GM21723 (cell line): ENCODE data around the gene SPOCK2.
"Not testable (repeated sequence)": the region's sequence is repeated elsewhere in the genome, so short reads cannot be mapped to it uniquely, and the experiment has no call there.

Experiments
- ATAC-seq: cut with Tn5 transposase; IDR thresholded peaks from one replicate; pipeline ENCODE4 v1.9.1; 2021; ENCODE audit warnings: mild to moderate bottlenecking, moderate library complexity; ENCODE audit not compliant: unreplicated experiment

The SPOCK2 gene

DNA sequence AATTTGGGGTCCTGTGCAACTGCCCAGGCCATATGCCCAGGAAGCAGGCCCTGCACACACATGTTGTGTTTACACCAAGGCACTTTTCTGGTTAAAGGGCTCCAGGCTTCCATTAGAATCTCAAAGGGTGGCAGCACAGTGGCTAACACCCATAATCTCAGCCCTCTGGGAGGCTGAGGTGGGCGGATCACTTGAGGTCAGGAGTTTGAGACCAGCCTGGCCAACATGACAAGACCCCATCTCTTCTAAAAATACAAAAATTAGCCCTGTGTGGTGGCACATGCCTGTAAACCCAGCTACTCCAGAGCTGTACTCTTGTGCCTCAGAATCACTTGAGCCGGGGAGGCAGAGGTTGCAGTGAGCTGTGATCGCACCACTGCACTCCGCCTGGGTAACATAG lies 53.6 kb downstream of the SPOCK2 start:
- ATAC-seq, result no peak

DNA sequence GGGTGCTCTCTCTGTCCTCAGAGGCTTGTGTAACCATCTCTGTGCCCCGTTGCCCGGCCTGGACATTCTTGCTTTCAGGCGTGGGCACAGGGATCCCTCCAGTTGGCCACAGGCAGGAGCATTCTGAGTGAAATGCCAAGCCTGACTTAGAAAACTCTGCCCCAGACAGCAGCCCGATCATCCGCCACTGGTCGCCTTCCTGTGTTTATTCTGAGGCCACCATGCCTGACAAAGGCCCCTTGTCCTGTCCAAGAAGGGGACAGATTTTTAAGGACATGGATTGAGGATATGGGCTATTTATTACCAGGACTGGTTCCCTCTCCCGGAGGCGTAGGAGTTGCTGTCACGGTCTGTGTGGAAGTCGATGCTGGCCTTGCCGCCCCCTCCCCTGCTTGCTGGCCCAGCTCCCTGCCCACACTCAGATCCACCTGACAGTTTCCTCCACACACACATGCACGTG lies 54.3 kb downstream of the SPOCK2 start:
- no peak for ATAC-seq

DNA sequence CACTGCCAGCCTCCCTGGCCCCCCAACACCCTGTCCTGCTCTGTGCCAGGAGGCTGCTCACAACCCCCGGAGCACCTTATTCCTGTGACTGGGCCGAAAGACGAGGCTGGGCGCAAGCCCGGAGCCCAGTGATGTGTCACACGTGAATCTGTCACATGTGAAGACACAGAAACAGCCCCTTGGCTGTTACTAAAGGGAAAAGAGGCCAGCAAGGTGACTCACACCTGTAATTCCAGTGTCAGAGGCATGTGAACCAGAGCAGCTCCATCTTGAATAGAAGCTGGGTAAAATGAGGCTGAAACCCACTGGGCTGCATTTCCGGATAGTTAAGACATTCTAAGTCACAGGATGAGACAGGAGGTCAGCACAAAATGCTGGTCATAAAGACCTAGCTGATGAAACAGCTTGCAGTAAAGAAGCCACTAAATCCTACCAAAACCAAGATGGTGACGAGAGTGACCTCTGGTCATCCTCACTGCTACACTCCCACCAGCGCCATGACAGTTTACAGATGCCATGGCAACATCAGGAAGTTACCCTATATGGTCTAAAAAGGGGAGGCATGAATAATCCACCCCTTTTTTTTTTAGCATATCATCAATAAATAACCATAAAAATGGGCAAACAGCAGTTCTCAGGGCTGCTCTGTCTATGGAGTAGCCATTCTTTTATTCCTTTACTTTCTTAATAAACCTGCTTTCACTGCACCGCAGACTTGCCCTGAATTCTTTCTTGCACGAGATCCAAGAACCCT lies 55.8 kb downstream of the SPOCK2 start:
- not testable (repeated sequence) for ATAC-seq

DNA sequence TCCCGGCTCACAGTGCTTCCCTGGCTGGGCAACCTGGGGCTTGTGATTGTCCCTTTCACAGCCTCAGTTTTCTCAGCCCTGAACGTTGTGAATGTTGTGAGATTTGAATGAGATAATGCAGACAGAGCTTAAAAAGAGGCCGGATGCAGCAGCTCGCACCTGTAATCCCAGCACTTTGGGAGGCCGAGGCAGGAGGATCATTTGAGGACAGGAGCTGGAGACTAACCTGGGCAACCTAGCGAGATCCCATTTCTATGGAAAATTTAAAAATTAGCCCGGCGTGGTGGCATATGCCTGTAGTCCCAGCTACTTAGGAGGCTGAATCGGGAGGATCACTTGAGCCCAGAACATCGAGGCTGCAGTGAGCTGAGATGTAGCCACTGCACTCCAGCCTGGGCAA lies 56.6 kb downstream of the SPOCK2 start:
- ATAC-seq, result no peak

DNA sequence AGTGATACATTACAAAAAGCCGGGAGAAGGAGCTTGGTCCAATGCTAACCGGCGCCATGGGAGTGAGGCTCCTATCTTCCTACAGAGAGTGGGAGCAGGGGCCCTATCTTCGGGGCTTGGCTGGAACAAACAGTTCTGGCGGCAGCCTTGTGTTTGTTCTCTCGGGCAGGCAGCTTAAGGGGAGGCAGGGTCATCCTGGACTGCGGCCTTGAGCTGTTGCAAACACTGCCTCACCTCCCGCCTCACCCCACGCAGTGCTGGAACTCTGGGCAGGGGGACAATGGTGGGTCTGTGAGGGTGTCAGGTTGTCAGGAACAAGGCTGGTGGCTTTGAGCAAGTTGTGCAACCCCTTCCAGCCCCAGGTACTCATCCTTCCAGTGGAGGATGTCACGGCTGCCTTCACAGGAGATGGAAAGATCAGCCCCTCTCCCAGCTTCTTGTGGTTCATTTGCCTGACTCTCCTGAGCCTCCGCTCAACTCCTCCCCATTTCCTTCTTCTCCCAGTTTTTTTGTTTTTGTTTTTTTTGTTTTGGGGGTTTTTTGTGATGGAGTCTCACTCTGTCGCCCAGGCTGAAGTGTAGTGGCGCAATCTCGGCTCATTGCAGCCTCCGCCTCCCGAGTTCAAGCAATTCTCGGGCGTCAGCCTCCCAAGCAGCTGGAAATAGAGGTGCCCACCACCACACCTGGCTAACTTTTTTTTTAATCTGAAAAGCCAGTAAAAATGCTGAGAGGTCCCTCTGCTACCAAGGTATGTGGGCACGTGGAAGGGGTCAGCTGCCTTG lies 57.4 kb downstream of the SPOCK2 start:
- no peak for ATAC-seq

DNA sequence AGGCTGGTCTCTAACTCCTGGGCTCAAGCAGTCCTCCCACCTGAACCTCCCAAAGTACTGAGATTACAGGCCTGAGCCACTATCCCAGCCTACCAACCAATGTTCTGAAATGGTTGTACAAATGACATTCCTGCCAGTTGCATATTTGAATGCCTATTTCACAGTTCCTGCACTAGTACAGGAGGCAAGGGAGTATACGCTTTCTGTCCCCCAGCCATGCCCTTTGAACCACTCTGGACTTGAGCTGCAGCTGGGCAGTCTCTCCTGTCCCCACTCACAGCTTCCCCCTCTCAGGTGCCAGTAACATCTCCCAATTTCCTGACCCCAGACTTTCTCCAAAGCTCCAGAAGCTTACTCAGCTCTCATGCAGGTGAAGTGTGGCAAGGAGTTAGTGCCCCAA lies 58.9 kb downstream of the SPOCK2 start:
- no peak for ATAC-seq

DNA sequence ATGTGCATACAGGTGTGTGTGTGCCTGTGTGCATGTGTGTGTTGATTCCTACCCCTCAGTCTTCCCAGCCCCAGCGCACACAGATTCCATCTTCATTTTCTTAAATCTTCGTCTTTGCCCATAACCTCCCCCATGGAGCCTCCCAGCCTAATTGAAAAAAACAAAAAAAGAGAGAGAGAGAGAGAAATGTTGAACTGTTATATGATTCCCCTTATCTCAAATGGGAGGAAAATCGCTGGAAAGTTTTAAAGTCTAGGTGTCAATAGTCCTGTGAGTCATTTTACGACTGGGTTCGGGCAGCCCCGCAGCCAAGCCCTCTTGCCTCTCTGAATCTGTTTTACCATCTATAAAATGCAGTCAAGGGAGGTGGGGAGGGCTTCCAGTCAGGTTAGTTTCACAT lies 60.9 kb downstream of the SPOCK2 start:
- ATAC-seq, result no peak

DNA sequence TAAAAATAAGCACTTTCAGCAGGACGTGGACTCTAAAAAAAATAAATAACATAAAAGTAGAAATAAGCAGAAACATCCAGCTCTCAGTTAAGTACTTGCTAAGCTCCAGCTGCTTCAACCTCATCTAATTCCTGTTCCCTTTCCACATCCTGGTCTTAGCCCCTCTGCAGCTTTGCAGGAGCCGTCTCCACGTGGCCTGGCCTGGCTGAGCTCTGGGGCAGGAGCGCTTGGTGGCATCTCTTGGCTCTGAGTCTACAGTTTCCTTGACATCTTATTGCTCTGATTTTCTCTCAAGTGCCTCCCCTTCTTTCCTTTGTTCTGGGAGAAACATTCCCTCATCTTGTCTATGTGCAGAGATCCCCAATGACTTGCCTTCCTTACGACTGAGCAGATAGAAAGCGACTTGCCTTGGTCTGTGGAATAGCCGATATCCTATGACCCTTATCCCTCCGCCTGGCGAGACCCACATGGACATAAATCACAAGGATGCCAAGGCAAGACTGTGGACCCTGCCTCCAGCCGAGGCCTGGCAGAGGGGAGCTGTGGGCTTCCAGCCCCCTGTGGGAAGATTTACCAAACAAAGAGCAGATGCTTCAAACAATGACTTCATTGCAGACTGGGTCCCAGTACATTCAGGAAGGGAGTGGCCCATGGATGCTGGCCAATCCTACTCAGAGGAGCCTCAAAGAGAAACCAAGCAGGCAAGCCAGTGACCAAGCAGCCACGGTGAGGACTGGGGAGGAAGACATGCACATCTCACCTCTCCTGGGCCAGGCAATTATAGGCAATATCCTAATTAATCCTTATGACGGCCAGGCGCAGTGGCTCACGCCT lies 61.9 kb downstream of the SPOCK2 start:
- no peak for ATAC-seq

DNA sequence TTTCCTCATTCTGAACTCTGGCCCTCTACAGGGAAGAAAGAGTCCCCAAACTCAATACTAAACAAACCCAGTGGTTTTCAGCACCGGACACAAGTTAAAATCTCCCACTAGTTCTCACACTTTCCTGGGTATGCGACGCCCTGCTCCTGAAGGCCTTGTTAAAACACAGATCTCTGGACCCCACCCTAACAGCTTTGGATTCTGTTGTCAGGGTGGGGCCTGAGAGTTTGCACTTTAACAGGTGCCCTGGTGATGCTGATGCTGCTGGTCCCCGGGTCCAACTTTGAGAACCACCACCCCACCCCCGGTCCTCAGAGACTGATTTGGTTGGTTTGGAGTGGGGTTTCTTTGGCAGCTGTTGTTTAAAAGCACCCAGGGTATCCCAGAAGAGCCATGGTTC lies 62.5 kb downstream of the SPOCK2 start:
- no peak for ATAC-seq

DNA sequence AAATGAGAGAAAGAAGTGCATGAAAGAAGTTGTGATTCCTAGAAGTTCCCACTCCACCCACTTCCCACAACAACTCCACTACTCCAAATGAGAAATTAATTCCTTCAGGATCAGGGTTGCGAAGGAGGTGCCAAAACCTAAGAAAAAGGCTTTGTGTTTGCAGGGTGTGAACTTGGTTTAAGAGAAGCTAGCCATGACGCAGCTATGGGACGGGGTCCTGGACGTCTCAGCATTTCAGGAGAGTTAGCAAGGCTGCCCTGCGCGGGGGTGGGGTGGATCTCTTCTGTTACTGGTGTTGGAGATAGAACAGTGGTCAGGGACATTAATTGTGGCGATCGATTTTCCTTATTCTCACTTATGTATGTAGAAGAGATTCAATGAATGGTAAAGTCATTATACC lies 63.0 kb downstream of the SPOCK2 start:
- ATAC-seq, result no peak

DNA sequence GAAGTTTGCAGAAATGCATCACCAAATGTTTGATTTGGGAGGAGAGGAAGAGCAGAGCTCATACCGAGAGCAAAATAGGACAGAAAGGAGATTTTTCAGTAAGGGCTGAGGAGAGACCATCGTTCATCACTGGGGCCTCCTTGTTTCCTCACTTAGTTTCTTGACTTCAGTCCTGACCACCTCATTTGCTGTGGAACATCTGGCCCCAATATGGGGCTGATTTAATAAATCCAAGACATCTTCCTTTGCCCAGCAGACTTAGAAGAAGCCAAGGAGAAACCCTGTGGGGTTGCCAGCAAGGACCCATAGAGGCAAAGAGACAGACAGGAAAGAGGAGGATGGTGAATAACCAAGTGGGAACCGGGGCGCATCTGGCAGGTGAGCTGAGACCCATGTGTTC lies 63.8 kb downstream of the SPOCK2 start:
- no peak for ATAC-seq

DNA sequence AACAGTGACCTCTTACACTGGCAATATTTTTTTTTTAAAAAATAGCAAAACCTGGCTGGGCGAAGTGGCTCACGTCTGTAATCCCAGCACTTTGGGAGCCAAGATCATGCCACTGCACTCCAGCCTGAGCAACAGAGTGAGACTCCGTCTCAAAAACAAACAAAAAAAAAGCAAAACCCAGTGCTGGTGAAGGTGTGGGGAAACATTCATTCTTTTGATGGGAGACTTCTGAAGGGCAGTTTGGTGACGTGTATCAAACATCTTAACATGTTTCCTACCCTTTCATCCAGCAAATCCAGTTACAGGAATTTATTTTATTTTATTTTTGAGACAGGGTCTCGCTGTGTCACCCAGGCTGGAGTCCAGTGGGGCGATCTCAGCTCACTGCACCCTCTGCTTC lies 66.1 kb downstream of the SPOCK2 start:
- no peak for ATAC-seq

DNA sequence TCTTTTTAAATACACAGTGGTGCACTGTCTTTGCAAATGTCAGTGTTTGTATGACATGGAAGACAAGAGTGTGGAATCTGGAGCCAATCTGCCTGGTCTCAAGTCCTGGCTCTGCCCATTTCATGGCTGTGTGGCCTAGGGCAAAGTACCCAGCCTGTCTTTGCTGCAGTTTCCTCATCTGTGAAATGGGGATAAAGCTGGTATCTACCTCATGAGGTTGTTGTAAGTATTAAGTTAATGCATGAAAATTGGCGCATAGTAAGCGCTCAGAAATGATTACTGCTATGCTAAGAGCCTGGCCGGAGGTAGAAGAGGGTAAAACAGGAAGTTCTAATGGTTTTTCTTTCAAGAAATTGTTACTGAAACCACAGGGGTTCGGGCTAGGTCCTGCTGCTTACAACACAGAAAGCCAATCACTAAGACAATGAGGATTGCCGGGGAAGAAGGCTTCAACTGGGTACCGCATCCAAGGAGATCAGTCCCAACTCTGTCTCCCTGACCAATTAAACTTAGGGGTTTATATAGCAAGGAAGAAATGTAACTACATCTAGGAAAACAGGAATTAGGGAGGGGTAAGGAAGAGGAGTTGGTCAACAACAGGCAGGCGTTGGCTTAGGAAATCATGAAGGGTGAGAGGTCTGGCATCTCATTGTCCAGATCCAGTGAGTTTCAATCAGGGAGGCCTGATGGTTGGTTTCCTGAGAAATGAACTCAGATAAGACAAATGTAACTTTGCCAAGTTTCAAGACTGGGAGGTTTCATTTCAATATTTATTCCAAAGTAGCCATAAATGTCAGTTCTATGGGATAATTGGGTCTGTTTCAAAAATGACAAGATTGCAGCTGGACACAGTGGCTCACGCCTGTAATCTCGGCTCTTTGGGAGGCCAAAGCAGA lies 67.2 kb downstream of the SPOCK2 start:
- no peak for ATAC-seq

DNA sequence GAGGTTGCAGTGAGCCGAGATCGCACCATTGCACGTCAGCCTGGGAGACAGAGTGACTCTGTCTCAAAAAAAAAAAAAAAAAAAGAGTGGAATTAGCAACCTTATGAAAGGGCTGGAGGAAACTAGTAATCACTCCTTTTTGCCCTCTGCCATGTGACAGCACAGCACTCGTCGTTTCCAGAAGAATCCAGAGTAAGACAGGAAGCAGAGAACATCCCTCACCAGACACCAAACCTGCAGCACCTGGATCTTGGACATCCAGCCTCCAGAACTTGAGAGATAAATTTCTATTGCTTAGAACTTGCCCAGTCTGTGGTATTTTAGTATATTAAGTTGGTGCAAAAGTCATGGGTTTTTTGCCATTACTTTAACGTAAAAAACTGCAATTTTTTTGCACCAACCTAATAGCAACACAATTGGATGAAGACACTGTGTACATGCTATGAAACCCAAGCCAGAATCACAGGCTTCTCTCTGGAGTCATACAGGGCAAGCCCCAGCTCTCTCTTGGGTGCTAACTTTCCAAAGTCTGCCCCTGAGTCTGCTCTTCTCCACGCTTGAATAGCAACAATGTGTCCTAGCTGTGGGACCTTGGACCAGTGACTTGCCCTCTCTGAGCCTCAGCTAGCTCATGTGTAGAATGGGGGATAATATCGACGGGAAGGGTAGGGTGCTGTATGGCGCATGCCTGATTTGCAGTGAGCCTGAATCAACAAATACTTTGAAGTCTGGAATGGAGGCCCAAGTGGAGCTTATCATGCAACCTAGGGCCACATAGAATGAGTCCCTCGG lies 69.1 kb downstream of the SPOCK2 start:
- no peak for ATAC-seq

DNA sequence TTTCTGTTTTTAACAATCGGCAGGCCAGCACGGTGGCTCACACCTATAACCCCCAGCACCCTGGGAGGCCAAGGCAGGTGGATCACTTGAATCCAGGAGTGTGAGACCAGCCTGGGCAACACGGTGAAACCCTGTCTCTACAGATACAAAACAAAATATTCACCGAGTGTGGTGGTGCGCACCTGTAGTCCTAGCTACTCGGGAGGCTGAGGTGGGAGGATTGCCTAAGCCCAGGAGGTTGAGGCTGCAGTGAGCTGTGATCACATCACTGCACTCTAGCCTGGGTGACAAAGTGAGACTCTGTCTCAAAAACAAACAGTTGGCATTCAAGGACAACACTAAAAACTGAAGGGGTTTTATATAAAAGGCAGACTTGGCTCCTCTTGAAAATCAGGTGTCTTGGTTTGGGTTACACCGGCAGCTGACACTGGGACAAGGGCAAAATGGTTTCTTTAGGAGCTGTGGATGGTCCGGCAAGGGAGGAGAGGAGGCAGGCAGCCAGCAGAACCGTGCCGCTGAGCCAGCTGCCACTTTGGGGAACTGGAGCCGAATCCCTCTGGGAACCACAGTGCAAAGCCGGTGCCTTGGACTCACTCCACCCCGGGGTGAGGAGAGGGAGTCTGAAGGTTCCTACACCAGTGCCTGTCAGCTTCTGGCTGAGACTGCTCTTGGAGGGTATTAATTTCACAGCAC lies 71.6 kb downstream of the SPOCK2 start:
- no peak for ATAC-seq

DNA sequence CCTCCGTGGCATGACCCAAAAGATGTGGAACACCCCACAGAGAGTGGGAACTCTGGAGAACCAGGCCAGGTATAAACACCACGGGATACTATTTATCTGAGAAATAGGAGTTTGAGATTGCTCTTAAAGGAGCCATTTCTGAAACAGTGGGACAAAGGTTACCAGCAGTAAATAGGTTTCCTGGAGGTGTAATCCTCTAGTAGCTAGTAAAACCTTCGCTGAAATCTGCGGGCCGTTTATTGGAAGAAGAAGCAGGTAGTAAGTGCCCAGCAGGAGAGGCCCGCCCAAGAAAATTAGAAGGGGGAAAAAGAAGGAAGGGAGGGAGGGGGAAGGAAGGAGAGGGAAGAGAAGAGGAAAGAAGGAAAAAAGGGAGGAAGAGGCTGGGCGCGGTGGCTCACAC lies 72.5 kb downstream of the SPOCK2 start:
- ATAC-seq, result no peak

DNA sequence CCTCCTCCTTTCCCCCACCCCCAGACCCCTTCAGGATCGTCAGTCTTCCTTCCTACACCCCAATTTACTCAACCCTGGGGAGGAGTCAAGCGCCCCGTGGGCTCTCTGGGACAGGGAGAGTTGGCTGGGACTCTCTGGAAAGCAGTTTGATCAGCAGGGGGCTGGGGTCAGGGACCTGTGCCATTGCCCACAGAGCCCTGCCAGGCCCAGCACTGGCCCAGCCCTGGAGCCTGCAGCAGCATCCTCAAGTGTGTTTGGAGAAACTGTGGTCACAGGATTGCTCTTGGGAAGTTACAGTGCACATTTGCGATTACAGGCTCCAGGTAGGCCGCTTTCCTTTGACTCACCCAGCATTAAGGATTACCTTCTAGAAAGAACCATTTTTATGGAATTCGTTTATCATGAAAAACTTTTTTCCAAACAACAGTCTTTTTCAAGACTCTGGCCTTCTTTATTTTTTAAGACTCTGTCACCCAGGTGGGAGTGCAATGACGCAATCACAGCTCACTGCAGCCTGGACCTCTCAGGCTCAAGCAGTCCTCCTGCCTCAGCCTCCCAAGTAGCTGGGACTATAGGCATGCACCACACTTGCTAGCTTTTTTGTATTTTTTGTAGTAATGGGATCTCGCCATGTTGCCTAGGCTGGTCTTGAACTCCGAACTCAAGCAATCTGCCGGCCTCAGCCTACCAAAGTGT lies 73.4 kb downstream of the SPOCK2 start:
- no peak for ATAC-seq

DNA sequence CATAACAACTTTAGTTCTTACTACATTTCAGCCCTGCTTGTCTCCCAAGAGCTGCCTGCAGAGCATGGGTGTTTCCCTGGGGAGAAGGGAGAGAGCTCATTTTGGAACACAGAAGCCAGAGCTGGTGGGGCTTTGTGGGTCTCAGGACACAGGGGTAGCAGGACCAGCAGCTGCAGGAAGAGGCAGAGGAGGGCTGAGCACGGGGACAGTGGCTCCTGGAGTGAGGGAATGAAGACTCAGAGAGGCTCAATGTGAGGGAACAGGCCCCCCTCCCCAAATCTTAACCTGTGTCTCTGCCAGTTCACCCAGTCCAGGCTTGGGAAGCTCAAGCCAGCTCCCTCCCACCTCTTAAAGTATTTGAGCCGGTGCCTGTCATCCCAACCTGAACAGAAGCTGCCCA lies 74.2 kb downstream of the SPOCK2 start:
- no peak for ATAC-seq
